Gastrocnemius medialis (tissue), 4 donors: Measurements from ENCODE around the gene DRC1. TPM values are rescaled to one million over a fixed set of nuclear protein-coding genes. Genes with fewer than 3 reads are reported as not detected.

Source experiments
- ATAC-seq, 2 donors: fragments of 150-250 bp; one replicate each; pipeline ENCODE4 v1.9.1; 2016
- DNase-seq, 2 donors: peaks; one replicate each; pipeline ENCODE4 v3.0.0-alpha.2; 2019
- H3K27ac ChIP-seq, 4 donors: fragments of 200-600 bp; sonication (generic); 1 replicate in 1 of 4; 2 replicates in 3 of 4; pipeline ENCODE4 v1.5.1; 2016 to 2018; ENCODE audit warnings: mild to moderate bottlenecking in 2 of 4, moderate library complexity in 1 of 4
- H3K27me3 ChIP-seq, 3 donors: fragments of 200-600 bp; sonication (generic) in 2 of 3; 1 replicate in 1 of 3; 2 replicates in 2 of 3; pipeline versions ENCODE4 v1.5.1 to v1.6.0; 2016 to 2019; ENCODE audit warnings: mild to moderate bottlenecking in 1 of 3, moderate library complexity in 1 of 3
- H3K36me3 ChIP-seq, 2 donors: fragments of 200-600 bp; sonication (generic) in 1 of 2; one replicate each; pipeline ENCODE4 v1.5.1; 2017 to 2018
- H3K4me1 ChIP-seq, 2 donors: fragments of 200-600 bp; sonication (generic) in 1 of 2; one replicate each; pipeline ENCODE4 v1.5.1; 2016 to 2017; ENCODE audit warnings: mild to moderate bottlenecking in 2 of 2
- H3K4me3 ChIP-seq, 4 donors: fragments of 200-600 bp; sonication (generic) in 3 of 4; 1 replicate in 1 of 4; 2 replicates in 3 of 4; pipeline ENCODE4 v1.5.1; 2016 to 2019; ENCODE audit warnings: mild to moderate bottlenecking in 2 of 4
- H3K9me3 ChIP-seq, 3 donors: fragments of 200-600 bp; sonication (generic) in 2 of 3; 1 replicate in 1 of 3; 2 replicates in 2 of 3; pipeline ENCODE4 v1.5.1; 2016 to 2019
- POLR2A ChIP-seq, 2 donors: fragments of 450-650 bp; IDR thresholded peaks; one replicate each; pipeline ENCODE4 v1.6.1; 2017; ENCODE audit warnings: antibody characterized with exemption in 2 of 2, mild to moderate bottlenecking in 2 of 2, moderate library complexity in 2 of 2
- in situ Hi-C, 4 donors: fragments of 200-750 bp; cut with MboI; loops; one replicate each; pipeline versions ENCODE4 v1.15.0 to v1.8.0; 2017; ENCODE audit warnings: low sequenced_read_pairs in 4 of 4
- intact Hi-C: fragments of 100-400 bp; cut with DNase I; formaldehyde crosslinking; loops from one replicate; pipeline ENCODE4 v1.15.1; 2023; ENCODE audit warnings: low total_unique reads
- total RNA-seq, 4 donors: library from RNA; depleted of rRNA; stranded (reverse); fragments of >200 nt; gene quantifications; one replicate each; pipeline versions ENCODE4 v1.1.0 to v1.2.3, GENCODE V29; 2016
- TF ChIP-seq, protein P1 (sequence below), 5 experiments: fragments of 450-650 bp in 3 of 5; fragments of 200-600 bp in 2 of 5; sonication (generic) in 2 of 5; IDR thresholded peaks in 4 of 5; conservative IDR thresholded peaks in 1 of 5; 1 replicate in 4 of 5; 2 replicates in 1 of 5; pipeline ENCODE4 v1.5.1; 2016 to 2019; ENCODE audit warnings: antibody characterized with exemption in 5 of 5, mild to moderate bottlenecking in 3 of 5, moderate library complexity in 3 of 5

DRC1 gene
- total RNA-seq, 4 donors from 2014 or later = not detected

DNA sequence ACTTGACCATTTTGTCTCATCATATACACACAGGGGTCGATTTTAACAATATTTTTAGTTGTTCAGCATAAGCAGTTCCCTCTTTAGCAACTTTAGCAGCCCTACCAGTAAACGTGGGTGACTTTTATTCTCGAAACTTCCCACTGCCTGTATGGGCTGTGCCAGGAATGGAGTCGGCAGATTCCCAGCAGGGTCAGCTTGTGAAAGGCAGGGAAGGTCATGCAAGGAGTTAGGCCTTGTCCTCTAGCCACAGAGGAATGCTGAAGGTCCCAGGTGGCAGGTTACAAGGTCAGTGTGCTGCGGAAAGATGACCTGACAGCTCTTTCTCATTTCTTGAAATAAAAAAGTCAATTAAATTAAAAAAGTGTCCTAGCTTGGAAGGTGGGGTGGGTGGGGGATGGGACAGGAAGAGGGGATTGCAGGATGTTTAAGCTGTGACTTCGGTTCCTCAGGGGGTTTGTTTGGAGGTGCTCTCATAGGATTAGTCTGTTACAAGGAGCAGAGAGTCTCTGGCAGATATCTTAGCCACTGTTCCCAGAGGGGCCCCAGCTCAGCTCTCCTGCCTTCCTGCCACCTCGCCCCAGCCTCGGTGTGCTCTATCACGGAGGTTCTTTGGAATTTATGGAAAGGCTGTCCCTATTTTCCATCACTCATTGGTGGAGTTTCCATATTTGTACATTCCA, 21.4 kb downstream of the DRC1 start:
- in situ Hi-C loops = no loop called here

GRCh38 chr2:26423750-26424149, 22.0 kb downstream of the DRC1 start:
- ATAC-seq = no peak
- H3K4me1 ChIP-seq = no peaks in the 10 kb centered on the region
- no peaks in the 10 kb centered on the region for H3K36me3 ChIP-seq
- H3K9me3 ChIP-seq = no peaks in the 10 kb centered on the region
- no peak for DNase-seq
- intact Hi-C loops (no loop called here), in situ Hi-C loops (no loop called here)
- no peak overlapping the region for H3K4me3 ChIP-seq
- no peak overlapping the region for H3K27ac ChIP-seq
- TF ChIP-seq, protein P1, sequence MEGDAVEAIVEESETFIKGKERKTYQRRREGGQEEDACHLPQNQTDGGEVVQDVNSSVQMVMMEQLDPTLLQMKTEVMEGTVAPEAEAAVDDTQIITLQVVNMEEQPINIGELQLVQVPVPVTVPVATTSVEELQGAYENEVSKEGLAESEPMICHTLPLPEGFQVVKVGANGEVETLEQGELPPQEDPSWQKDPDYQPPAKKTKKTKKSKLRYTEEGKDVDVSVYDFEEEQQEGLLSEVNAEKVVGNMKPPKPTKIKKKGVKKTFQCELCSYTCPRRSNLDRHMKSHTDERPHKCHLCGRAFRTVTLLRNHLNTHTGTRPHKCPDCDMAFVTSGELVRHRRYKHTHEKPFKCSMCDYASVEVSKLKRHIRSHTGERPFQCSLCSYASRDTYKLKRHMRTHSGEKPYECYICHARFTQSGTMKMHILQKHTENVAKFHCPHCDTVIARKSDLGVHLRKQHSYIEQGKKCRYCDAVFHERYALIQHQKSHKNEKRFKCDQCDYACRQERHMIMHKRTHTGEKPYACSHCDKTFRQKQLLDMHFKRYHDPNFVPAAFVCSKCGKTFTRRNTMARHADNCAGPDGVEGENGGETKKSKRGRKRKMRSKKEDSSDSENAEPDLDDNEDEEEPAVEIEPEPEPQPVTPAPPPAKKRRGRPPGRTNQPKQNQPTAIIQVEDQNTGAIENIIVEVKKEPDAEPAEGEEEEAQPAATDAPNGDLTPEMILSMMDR (IDR thresholded peaks at IDR 0.05 in 4 of 5, conservative IDR thresholded peaks at IDR 0.05 in 1 of 5) = no peak
- no peak for TF ChIP-seq POLR2A (IDR thresholded peaks at IDR 0.05)
- no peaks in the 10 kb centered on the region for H3K27me3 ChIP-seq

More for the DNA sequence above, 21.4 kb downstream of the DRC1 start:
- Histone ChIP-seq H3K27me3 (no peaks in the 10 kb centered on the region), H3K9me3 (no peaks in the 10 kb centered on the region), H3K4me3 (no peak overlapping the region), H3K27ac (no peak overlapping the region), H3K4me1 (no peaks in the 10 kb centered on the region), H3K36me3 (no peaks in the 10 kb centered on the region)
- TF ChIP-seq, protein P1 (IDR thresholded peaks at IDR 0.05 in 4 of 5, conservative IDR thresholded peaks at IDR 0.05 in 1 of 5) = no peak
- no peak for TF ChIP-seq POLR2A (IDR thresholded peaks at IDR 0.05)
- intact Hi-C loops = no loop called here
- DNase-seq = no peak
- ATAC-seq = no peak

- ATAC-seq (no peak), DNase-seq (no peak)
- Histone ChIP-seq H3K9me3 (no peaks in the 10 kb centered on the region), H3K4me3 (no peak overlapping the region), H3K27me3 (no peaks in the 10 kb centered on the region), H3K27ac (no peak overlapping the region), H3K4me1 (no peaks in the 10 kb centered on the region), H3K36me3 (no peaks in the 10 kb centered on the region)
- intact Hi-C loops = no loop called here
- in situ Hi-C loops = no loop called here
- TF ChIP-seq, protein P1 (IDR thresholded peaks at IDR 0.05 in 4 of 5, conservative IDR thresholded peaks at IDR 0.05 in 1 of 5) = no peak
- no peak for TF ChIP-seq POLR2A (IDR thresholded peaks at IDR 0.05)
Measured at GRCh38 chr2:26424221-26424620, 22.5 kb downstream of the DRC1 start.

GRCh38 chr2:26428846-26429245, 27.1 kb downstream of the DRC1 start:
- ATAC-seq = no peak
- DNase-seq = no peak
- no peak overlapping the region for H3K27ac ChIP-seq
- H3K4me3 ChIP-seq = no peak overlapping the region
- H3K36me3 ChIP-seq = no peaks in the 10 kb centered on the region
- no peak for TF ChIP-seq POLR2A (IDR thresholded peaks at IDR 0.05)
- TF ChIP-seq, protein P1 (IDR thresholded peaks at IDR 0.05 in 4 of 5, conservative IDR thresholded peaks at IDR 0.05 in 1 of 5) = no peak
- intact Hi-C loops = no loop called here
- H3K9me3 ChIP-seq = no peaks in the 10 kb centered on the region
- no peaks in the 10 kb centered on the region for H3K27me3 ChIP-seq
- in situ Hi-C loops = no loop called here
- H3K4me1 ChIP-seq = no peaks in the 10 kb centered on the region
